Fibroblast of the aortic adventitia (primary cell): Measurements from ENCODE around the gene LRRC74B. TPM values are rescaled to one million over a fixed set of nuclear protein-coding genes. Genes with fewer than 3 reads are reported as not detected.
"Not testable (repeated sequence)": the region's sequence is repeated elsewhere in the genome, so short reads cannot be mapped to it uniquely, and the experiment has no call there.

Experiments
- DNase-seq: peaks from one replicate; pipeline ENCODE4 v3.0.0-alpha.2; 2010; ENCODE audit warnings: low read depth
- H3K4me3 ChIP-seq: 2 replicates; pipeline ENCODE4 v1.5.1; 2011; ENCODE audit warnings: low read depth, mild to moderate bottlenecking, control low read depth, low read length, moderate library complexity
- CTCF ChIP-seq: IDR thresholded peaks from 2 replicates; pipeline ENCODE4 v1.5.1; 2011; ENCODE audit warnings: mild to moderate bottlenecking, low read length, control low read depth, inconsistent platforms; ENCODE audit not compliant: insufficient read depth
- total RNA-seq: library from RNA; depleted of rRNA; stranded (reverse); fragments of >200 nt; gene quantifications from 2 replicates; pipeline ENCODE4 v1.2.3, GENCODE V29; 2012; ENCODE audit warnings: low replicate concordance

Gene LRRC74B
- total RNA-seq, 1 donor = not detected

- DNase-seq = no peak
- no peak overlapping the region for H3K4me3 ChIP-seq
- TF ChIP-seq CTCF = no peak
These were observed 11.9 kb upstream of the LRRC74B start for GRCh38 chr22:21033895-21034294.

- H3K4me3 ChIP-seq = no peak overlapping the region
- DNase-seq = no peak
- TF ChIP-seq CTCF = no peak
These were observed 10.8 kb upstream of the LRRC74B start for GRCh38 chr22:21034989-21035388.

GRCh38 chr22:21038405-21038804 lies 7.3 kb upstream of the LRRC74B start:
- TF ChIP-seq CTCF = no peak
- H3K4me3 ChIP-seq = no peak overlapping the region
- peak; percentile 38 for DNase-seq

- not testable (repeated sequence) for H3K4me3 ChIP-seq, DNase-seq
These were observed 6.6 kb upstream of the LRRC74B start for GRCh38 chr22:21039158-21039557.

- TF ChIP-seq CTCF = no peak
- no peak for DNase-seq
- no peak overlapping the region for H3K4me3 ChIP-seq
These were observed 3.8 kb upstream of the LRRC74B start for GRCh38 chr22:21041937-21042336.

GRCh38 chr22:21042978-21043859 lies 2.5 kb upstream of the LRRC74B start:
- no peak for TF ChIP-seq CTCF
- H3K4me3 ChIP-seq = no peak overlapping the region
- no peak for DNase-seq

- TF ChIP-seq CTCF = no peak
- no peak for DNase-seq
- H3K4me3 ChIP-seq = no peak overlapping the region
These were observed 1.7 kb upstream of the LRRC74B start for GRCh38 chr22:21043860-21044535.
